Hematopoietic multipotent progenitor cell (in vitro differentiated cells): ENCODE data around the gene BCAN. TPM values are rescaled to one million over a fixed set of nuclear protein-coding genes. Genes with fewer than 3 reads are reported as not detected.

ENCODE experiments used
- total RNA-seq: library from RNA; depleted of rRNA; stranded (reverse); fragments of >200 nt; gene quantifications from one replicate; pipeline ENCODE4 v1.2.3, GENCODE V29; 2012

BCAN gene
- total RNA-seq, 1 donor: under 0.01 TPM

Other genes with a start within 250 kb of the BCAN start
- gene MEF2D, start 141.3 kb upstream of the BCAN start, total RNA-seq: 54.7 TPM
- gene IQGAP3, start 69.6 kb upstream of the BCAN start, total RNA-seq: 1.9 TPM
- gene TTC24, start 62.4 kb upstream of the BCAN start, total RNA-seq: 15.3 TPM
- 61.4 TPM for gene NAXE, start 50.3 kb upstream of the BCAN start, total RNA-seq
- 11.8 TPM for gene GPATCH4, start 40.6 kb upstream of the BCAN start, total RNA-seq
- under 0.01 TPM for gene HAPLN2, start 22.7 kb upstream of the BCAN start, total RNA-seq
- gene NES, start 35.3 kb downstream of the BCAN start, total RNA-seq: under 0.01 TPM
- 0.27 TPM for gene CRABP2, start 63.5 kb downstream of the BCAN start, total RNA-seq
- 12.9 TPM for gene METTL25B, start 86.4 kb downstream of the BCAN start, total RNA-seq
- 19.7 TPM for gene ISG20L2, start 86.6 kb downstream of the BCAN start, total RNA-seq
- gene MRPL24, start 99.0 kb downstream of the BCAN start, total RNA-seq: 16.2 TPM
- gene HDGF, start 109.6 kb downstream of the BCAN start, total RNA-seq: 68.1 TPM
- 23.2 TPM for gene PRCC, start 125.4 kb downstream of the BCAN start, total RNA-seq
- gene SH2D2A, start 174.7 kb downstream of the BCAN start, total RNA-seq: 4.3 TPM
- gene INSRR, start 217.0 kb downstream of the BCAN start, total RNA-seq: under 0.01 TPM
- gene NTRK1, start 218.7 kb downstream of the BCAN start, total RNA-seq: 7.5 TPM